BE2C (cell line): Measurements from ENCODE around the gene CSMD2.
"Not testable (repeated sequence)": the region's sequence is repeated elsewhere in the genome, so short reads cannot be mapped to it uniquely, and the experiment has no call there.

Experiments
- DNase-seq: peaks from one replicate; pipeline ENCODE4 v3.0.0-alpha.2; 2020
- H3K27me3 ChIP-seq: fragments of 250-450 bp; sonication (Bioruptor Pico); 2 replicates; pipeline ENCODE4 v1.5.1; 2020; ENCODE audit warnings: mild to moderate bottlenecking
- H3K36me3 ChIP-seq: fragments of 250-450 bp; sonication (Bioruptor Pico); 2 replicates; pipeline ENCODE4 v1.5.1; 2020; ENCODE audit warnings: mild to moderate bottlenecking
- H3K4me1 ChIP-seq: fragments of 250-450 bp; sonication (Bioruptor Pico); 2 replicates; pipeline ENCODE4 v1.5.1; 2020
- H3K4me3 ChIP-seq: 2 replicates; pipeline ENCODE4 v1.5.1; 2011; ENCODE audit warnings: low read depth, low read length
- H3K9me3 ChIP-seq: fragments of 250-450 bp; sonication (Bioruptor Pico); 2 replicates; pipeline ENCODE4 v1.5.1; 2020
- CTCF ChIP-seq: IDR thresholded peaks from 2 replicates; pipeline ENCODE4 v1.5.1; 2012; ENCODE audit warnings: mild to moderate bottlenecking, low read depth, low read length

The CSMD2 gene

DNA sequence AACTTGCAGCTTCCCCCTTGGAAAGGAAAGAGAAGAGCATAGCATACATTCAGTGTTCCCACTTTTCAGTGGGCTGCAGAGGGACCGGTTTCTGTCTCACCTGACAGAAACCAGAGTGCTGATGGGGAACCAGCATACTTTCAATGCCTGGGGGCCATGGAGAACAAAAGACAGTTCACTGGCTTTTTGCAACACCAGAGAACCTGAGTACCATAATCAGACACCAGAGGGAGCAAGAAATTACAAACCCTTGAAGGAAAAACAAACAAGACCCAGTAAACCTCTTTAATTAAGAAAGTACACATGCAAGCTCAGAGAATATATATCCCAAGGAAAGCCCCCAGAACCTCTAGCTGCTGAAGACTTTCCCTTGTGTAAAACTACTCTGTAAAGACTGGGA is 51.1 kb downstream of the CSMD2 start:
- DNase-seq = no peak

GRCh38 chr1:34113362-34113761 is 51.7 kb downstream of the CSMD2 start:
- no peak for DNase-seq
- no peak overlapping the region for H3K4me3 ChIP-seq
- no peaks in the 10 kb centered on the region for H3K36me3 ChIP-seq

More for the DNA sequence above, 51.1 kb downstream of the CSMD2 start:
- TF ChIP-seq CTCF = no peak; the same call in 1 of the 2 replicates
- Histone ChIP-seq H3K36me3 (no peaks in the 10 kb centered on the region), H3K4me1 (no peaks in the 10 kb centered on the region), H3K9me3 (no peaks in the 10 kb centered on the region), H3K27me3 (no peaks in the 10 kb centered on the region), H3K4me3 (no peak overlapping the region)

DNA sequence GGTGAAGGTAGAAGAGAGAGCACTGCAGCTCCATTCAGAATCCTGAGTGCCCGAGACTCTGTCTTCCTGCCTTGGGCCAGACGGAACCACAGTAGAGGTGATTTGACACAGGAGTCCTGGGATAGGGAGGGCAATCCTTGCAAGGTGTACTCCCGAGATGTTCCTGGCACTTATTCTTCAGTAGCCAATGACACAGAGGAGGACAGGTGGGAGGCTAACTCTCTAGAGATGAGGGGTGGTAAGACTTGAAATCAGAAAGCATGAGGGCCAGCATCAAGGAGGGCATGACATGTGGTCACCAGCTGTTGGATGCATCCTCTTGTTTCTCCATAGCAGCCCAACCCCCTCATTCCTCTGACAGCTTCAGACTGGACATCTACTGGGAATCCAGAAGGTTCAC is 56.3 kb downstream of the CSMD2 start:
- TF ChIP-seq CTCF = no peak
- Histone ChIP-seq H3K27me3 (no peaks in the 10 kb centered on the region), H3K4me3 (no peak overlapping the region), H3K9me3 (no peaks in the 10 kb centered on the region), H3K36me3 (no peaks in the 10 kb centered on the region), H3K4me1 (no peaks in the 10 kb centered on the region)
- no peak for DNase-seq

More at GRCh38 chr1:34113362-34113761, 51.7 kb downstream of the CSMD2 start:
- Histone ChIP-seq H3K4me1 (no peaks in the 10 kb centered on the region), H3K9me3 (no peaks in the 10 kb centered on the region), H3K27me3 (no peaks in the 10 kb centered on the region)
- no peak for TF ChIP-seq CTCF

- DNase-seq = no peak
- no peak for TF ChIP-seq CTCF
- Histone ChIP-seq H3K36me3 (no peaks in the 10 kb centered on the region), H3K4me1 (no peaks in the 10 kb centered on the region), H3K27me3 (no peaks in the 10 kb centered on the region), H3K9me3 (no peaks in the 10 kb centered on the region), H3K4me3 (no peak overlapping the region)
These were observed 56.8 kb downstream of the CSMD2 start for GRCh38 chr1:34108269-34108668.

DNA sequence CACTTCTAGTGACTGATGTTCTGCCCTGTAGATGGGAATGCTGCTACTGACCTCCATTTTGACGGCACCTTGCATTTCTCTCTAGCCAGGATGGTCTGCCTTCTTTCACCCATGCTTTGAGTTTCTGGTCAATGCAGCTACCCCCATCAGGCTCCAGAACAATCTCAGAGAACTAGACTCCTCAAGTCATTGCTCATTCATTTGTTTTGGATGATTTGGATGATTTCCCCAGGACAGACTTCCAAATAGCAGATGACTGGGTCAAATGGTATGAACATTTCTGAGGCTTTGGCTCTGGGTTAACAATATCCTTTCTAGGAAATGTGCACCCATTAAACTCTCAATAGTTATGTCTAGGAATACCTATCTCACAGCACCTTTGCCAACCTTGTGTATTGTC is 63.9 kb downstream of the CSMD2 start:
- Histone ChIP-seq H3K4me3 (no peak overlapping the region), H3K36me3 (no peaks in the 10 kb centered on the region), H3K4me1 (no peaks in the 10 kb centered on the region), H3K27me3 (no peaks in the 10 kb centered on the region), H3K9me3 (no peaks in the 10 kb centered on the region)
- no peak for DNase-seq
- TF ChIP-seq CTCF = no peak

- Histone ChIP-seq H3K4me1 (no peaks in the 10 kb centered on the region), H3K27me3 (no peaks in the 10 kb centered on the region), H3K9me3 (no peaks in the 10 kb centered on the region), H3K36me3 (no peaks in the 10 kb centered on the region), H3K4me3 (no peak overlapping the region)
- no peak for TF ChIP-seq CTCF
- DNase-seq = no peak
These were observed 64.7 kb downstream of the CSMD2 start for GRCh38 chr1:34100332-34100731.

- not testable (repeated sequence) for DNase-seq, H3K27me3 ChIP-seq, H3K4me1 ChIP-seq, H3K36me3 ChIP-seq, H3K4me3 ChIP-seq, H3K9me3 ChIP-seq
These were observed 72.6 kb downstream of the CSMD2 start for GRCh38 chr1:34092399-34092798.
